Spleen (tissue), 11 donors: ENCODE data around the gene PSMD14. TPM values are rescaled to one million over a fixed set of nuclear protein-coding genes. Genes with fewer than 3 reads are reported as not detected.

Source experiments
- DNase-seq: peaks from one replicate; pipeline ENCODE4 v3.0.0-alpha.2; 2020
- H3K27ac ChIP-seq, 8 donors: fragments of 200-600 bp; sonication (generic) in 7 of 8; 1 replicate in 4 of 8; 2 replicates in 4 of 8; pipeline versions ENCODE4 v1.5.0 to v1.8.0; 2016 to 2021; ENCODE audit warnings: inconsistent platforms in 4 of 8, mild to moderate bottlenecking in 4 of 8, moderate library complexity in 1 of 8
- H3K27me3 ChIP-seq, 7 donors: fragments of 200-600 bp; sonication (generic) in 6 of 7; replicated peaks in 1 of 7; 1 replicate in 4 of 7; 2 replicates in 3 of 7; pipeline versions ENCODE4 v1.5.0 to v1.8.0; 2016 to 2021; ENCODE audit warnings: inconsistent platforms in 3 of 7, mild to moderate bottlenecking in 1 of 7
- H3K36me3 ChIP-seq, 6 donors: fragments of 200-600 bp; sonication (generic) in 5 of 6; 1 replicate in 4 of 6; 2 replicates in 2 of 6; pipeline versions ENCODE4 v1.5.0 to v1.8.0; 2016 to 2021; ENCODE audit warnings: inconsistent platforms in 2 of 6
- H3K4me1 ChIP-seq, 6 donors: fragments of 200-600 bp; sonication (generic) in 5 of 6; 1 replicate in 3 of 6; 2 replicates in 3 of 6; pipeline versions ENCODE4 v1.5.0 to v1.8.0; 2016 to 2021; ENCODE audit warnings: inconsistent platforms in 3 of 6
- H3K4me3 ChIP-seq, 8 donors: fragments of 200-600 bp; sonication (generic) in 7 of 8; 1 replicate in 4 of 8; 2 replicates in 4 of 8; pipeline versions ENCODE4 v1.5.0 to v1.8.0; 2016 to 2021; ENCODE audit warnings: inconsistent platforms in 4 of 8, mild to moderate bottlenecking in 4 of 8, moderate library complexity in 2 of 8
- H3K9me3 ChIP-seq, 8 donors: fragments of 200-600 bp; sonication (generic) in 7 of 8; 1 replicate in 4 of 8; 2 replicates in 4 of 8; pipeline versions ENCODE4 v1.5.0 to v1.8.0; 2016 to 2021; ENCODE audit warnings: inconsistent platforms in 4 of 8
- CTCF ChIP-seq, 11 experiments: fragments of 200-600 bp in 7 of 11; fragments of 450-650 bp in 4 of 11; sonication (generic) in 4 of 11; IDR thresholded peaks in 8 of 11; conservative IDR thresholded peaks in 3 of 11; 1 replicate in 7 of 11; 2 replicates in 4 of 11; pipeline versions ENCODE4 v1.4.0 to v1.8.0; 2016 to 2021; ENCODE audit warnings: antibody characterized with exemption in 11 of 11, inconsistent platforms in 4 of 11, mild to moderate bottlenecking in 1 of 11
- POLR2A ChIP-seq, 3 donors: fragments of 450-650 bp; IDR thresholded peaks; one replicate each; pipeline ENCODE4 v1.5.1; 2017; ENCODE audit warnings: antibody characterized with exemption in 3 of 3, mild to moderate bottlenecking in 1 of 3
- POLR2AphosphoS5 ChIP-seq, 3 donors: sonication (generic); formaldehyde crosslinking; IDR thresholded peaks; one replicate each; pipeline ENCODE4 v1.5.1; 2017; ENCODE audit warnings: antibody characterized with exemption in 3 of 3
- WGBS, 5 donors: extraction: QIAGEN DNeasy Blood & Tissue Kit in 3 of 5; methylation state at CpG; one replicate each; pipeline versions ENCODE4 v1.1.5 to v1.1.7; 2013 to 2018; 5-methylcytosine and 5-hydroxymethylcytosine counted together
- intact Hi-C: fragments of 100-400 bp; cut with DNase I; formaldehyde crosslinking; loops from one replicate; pipeline ENCODE4 v1.15.0; 2023; ENCODE audit warnings: low total_unique reads
- polyA plus RNA-seq, 3 donors: library from polyadenylated mRNA; stranded (reverse); fragments of 200-250 nt; gene quantifications; one replicate each; pipeline ENCODE4 v1.2.1, GENCODE V29; 2013
- total RNA-seq, 7 donors: library from RNA; depleted of rRNA in 3 of 7; stranded (reverse); fragments of >200 nt in 3 of 7; fragmentation: NEBNext Ultra II Directional in 4 of 7; extraction: Animal tissue kit (Norgen Biotek cat#: 25700) in 4 of 7; gene quantifications; one replicate each; pipeline versions ENCODE4 v1.1.0 to v1.2.1, GENCODE V29; 2016 to 2021
- donor health status: healthy with polysubstance abuse.
- donor health status: DM: no; HTN: no; CAD: no; lungs with moderate emphysema.
- donor health status: DM: no; HTN: no; CAD: no.
- donor health status: Bipolar disorder and iron deficiency.
- donor health status: healthy.
- donor health status: DM: no; HTN: no; CAD: no.
- donor health status: DM: yes; HTN: yes; CAD: no.

Gene PSMD14
- total and polyA plus RNA-seq, 10 donors, result 23.5 to 47.7 (median 29.3) TPM

GRCh38 chr2:161432107-161432506 lies 123.9 kb downstream of the PSMD14 start:
- 85 to 90% (median 87%) methylated on average over 3 of the region's 3 CpGs for WGBS, 5 donors
- Histone ChIP-seq H3K9me3 (peaks cover 0 to 12% (median 8%) of the 10 kb centered on the region in 8 donors), H3K27ac (no peak overlapping the region), H3K36me3 (no peaks in the 10 kb centered on the region), H3K4me1 (peaks cover 0 to 11% (median 7%) of the 10 kb centered on the region in 6 donors), H3K4me3 (no peak overlapping the region), H3K27me3 (peaks cover 6 to 86% (median 35%) of the 10 kb centered on the region in 7 donors)
- no peak for DNase-seq
- intact Hi-C loops, result no loop called here
- no peak for TF ChIP-seq POLR2A (IDR thresholded peaks at IDR 0.05)
- no peak for TF ChIP-seq CTCF (IDR thresholded peaks at IDR 0.05 in 8 of 11, conservative IDR thresholded peaks at IDR 0.05 in 3 of 11)
- no peak for TF ChIP-seq POLR2AphosphoS5 (IDR thresholded peaks at IDR 0.05)

- intact Hi-C loops, result no loop called here
- H3K27me3 ChIP-seq, result peaks cover 0 to 66% (median 16%) of the 10 kb centered on the region in 7 donors
These were observed 125.9 kb downstream of the PSMD14 start for GRCh38 chr2:161434118-161434517.

DNA sequence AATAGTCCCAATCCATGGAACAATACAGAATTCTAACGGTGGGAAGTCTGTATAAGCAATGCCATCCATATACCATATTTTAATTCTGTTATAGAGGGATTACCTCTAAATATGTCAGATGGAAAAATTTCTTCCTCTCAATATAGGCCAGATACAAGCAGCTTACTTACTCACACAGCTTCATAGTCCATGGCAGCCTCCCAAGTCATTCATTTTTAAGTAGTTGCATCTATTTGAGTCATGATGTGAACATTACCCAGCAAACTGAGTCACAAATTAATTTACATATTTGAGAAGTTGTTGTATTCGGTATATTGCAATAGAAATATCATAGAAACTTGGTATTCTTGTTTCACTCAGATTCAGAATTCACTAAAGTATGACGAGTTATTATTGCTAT lies 128.2 kb downstream of the PSMD14 start:
- H3K27ac ChIP-seq, result no peak overlapping the region
- TF ChIP-seq POLR2AphosphoS5 (IDR thresholded peaks at IDR 0.05), result no peak
- TF ChIP-seq CTCF (IDR thresholded peaks at IDR 0.05 in 8 of 11, conservative IDR thresholded peaks at IDR 0.05 in 3 of 11), result no peak
- DNase-seq, result no peak
- intact Hi-C loops, result no loop called here
- H3K36me3 ChIP-seq, result no peaks in the 10 kb centered on the region
- H3K9me3 ChIP-seq, result peaks cover 0 to 12% (median 8%) of the 10 kb centered on the region in 8 donors
- H3K4me3 ChIP-seq, result no peak overlapping the region
- H3K27me3 ChIP-seq, result peaks cover 0 to 55% (median 5%) of the 10 kb centered on the region in 7 donors
- 80 to 91% (median 86%) methylated on average over 3 of the region's 3 CpGs for WGBS, 5 donors
- H3K4me1 ChIP-seq, result no peaks in the 10 kb centered on the region

More at GRCh38 chr2:161434118-161434517, 125.9 kb downstream of the PSMD14 start:
- TF ChIP-seq POLR2AphosphoS5 (IDR thresholded peaks at IDR 0.05) (no peak), POLR2A (IDR thresholded peaks at IDR 0.05) (no peak), CTCF (IDR thresholded peaks at IDR 0.05 in 8 of 11, conservative IDR thresholded peaks at IDR 0.05 in 3 of 11) (no peak)
- WGBS, 5 donors, result 10 to 44% (median 18%) methylated on average over 1 of the region's 1 CpG
- Histone ChIP-seq H3K36me3 (no peaks in the 10 kb centered on the region), H3K27ac (no peak overlapping the region), H3K4me3 (no peak overlapping the region), H3K9me3 (peaks cover 0 to 12% (median 8%) of the 10 kb centered on the region in 8 donors), H3K4me1 (no peaks in the 10 kb centered on the region)
- DNase-seq, result no peak

- Histone ChIP-seq H3K27me3 (peaks cover 0 to 37% (median 2%) of the 10 kb centered on the region in 7 donors), H3K9me3 (peaks cover 0 to 12% (median 8%) of the 10 kb centered on the region in 8 donors), H3K27ac (no peak overlapping the region), H3K4me3 (no peak overlapping the region), H3K4me1 (no peaks in the 10 kb centered on the region), H3K36me3 (no peaks in the 10 kb centered on the region)
- DNase-seq, result no peak
- intact Hi-C loops, result no loop called here
- TF ChIP-seq POLR2A (IDR thresholded peaks at IDR 0.05) (no peak), CTCF (IDR thresholded peaks at IDR 0.05 in 8 of 11, conservative IDR thresholded peaks at IDR 0.05 in 3 of 11) (no peak), POLR2AphosphoS5 (IDR thresholded peaks at IDR 0.05) (no peak)
- WGBS, 5 donors, result 54 to 81% (median 60%) methylated on average over 2 of the region's 2 CpGs
These were observed 130.4 kb downstream of the PSMD14 start for GRCh38 chr2:161438598-161438997.
